OCI-LY7 (cell line): ENCODE data around the gene BCL10. TPM values are rescaled to one million over a fixed set of nuclear protein-coding genes. Genes with fewer than 3 reads are reported as not detected.

ENCODE experiments used
- BruUV-seq: library from RNA; stranded (reverse); fragments of 400-500 nt; replicated peaks from 2 replicates; lab custom pipeline; 2021; lab: Mats Ljungman, UMichigan
- CTCF ChIA-PET: fragments of 300-600 bp; sonication (Branson Sonifier 250); formaldehyde crosslinking; loops from one replicate; lab custom pipeline; 2022; ENCODE audit warnings: antibody characterized with exemption; ENCODE audit not compliant: unreplicated experiment; lab: Charles Lee
- POLR2A ChIA-PET: fragments of 300-600 bp; sonication (Branson Sonifier 250); formaldehyde crosslinking; loops from one replicate; lab custom pipeline; 2022; ENCODE audit warnings: antibody characterized with exemption; lab: Charles Lee
- DNase-seq: peaks from one replicate; pipeline ENCODE4 v3.0.0-alpha.2; 2015; ENCODE audit warnings: low spot score
- H2AFZ ChIP-seq: fragments of 200-600 bp; sonication (generic), shearing (Covaris generic); 2 replicates; pipeline ENCODE4 v1.6.1; 2014; ENCODE audit warnings: mild to moderate bottlenecking, antibody characterized with exemption, low read length, moderate library complexity
- H3K27ac ChIP-seq: fragments of 200-600 bp; sonication (generic); 2 replicates; pipeline ENCODE4 v1.5.1; 2014; ENCODE audit warnings: mixed run types, low read depth, mild to moderate bottlenecking, moderate library complexity, low read length, inconsistent platforms; ENCODE audit not compliant: poor library complexity, severe bottlenecking
- H3K36me3 ChIP-seq: fragments of 200-600 bp; sonication (generic); 2 replicates; pipeline ENCODE4 v1.6.1; 2014; ENCODE audit warnings: mild to moderate bottlenecking, antibody characterized with exemption, low read length, moderate library complexity, mixed read lengths; ENCODE audit not compliant: insufficient read depth
- H3K4me1 ChIP-seq: fragments of 200-600 bp; sonication (generic); 2 replicates; pipeline ENCODE4 v1.5.1; 2014; ENCODE audit warnings: mild to moderate bottlenecking, low read length; ENCODE audit not compliant: insufficient read depth, poor library complexity, severe bottlenecking
- H3K4me2 ChIP-seq: fragments of 200-600 bp; sonication (generic); 2 replicates; pipeline ENCODE4 v1.6.1; 2014; ENCODE audit warnings: mild to moderate bottlenecking, low read length
- H3K4me3 ChIP-seq: fragments of 200-600 bp; sonication (generic); 2 replicates; pipeline ENCODE4 v1.5.1; 2014; ENCODE audit warnings: mild to moderate bottlenecking, low read depth, low read length; ENCODE audit not compliant: poor library complexity, severe bottlenecking
- H3K79me2 ChIP-seq: fragments of 200-600 bp; sonication (generic); 2 replicates; pipeline ENCODE4 v1.6.1; 2016; ENCODE audit warnings: low read depth, mild to moderate bottlenecking, low read length, moderate library complexity, mixed read lengths; ENCODE audit not compliant: insufficient read depth
- H3K9me2 ChIP-seq: fragments of 200-600 bp; sonication (generic); 2 replicates; pipeline ENCODE4 v1.6.1; 2016; ENCODE audit warnings: mild to moderate bottlenecking, low read length, mixed read lengths; ENCODE audit not compliant: insufficient read depth
- H3K9me3 ChIP-seq: fragments of 200-600 bp; sonication (generic); 2 replicates; pipeline ENCODE4 v1.6.1; 2014; ENCODE audit warnings: mild to moderate bottlenecking, mixed run types, low read length, mixed read lengths
- H4K20me1 ChIP-seq: fragments of 200-600 bp; sonication (generic); 2 replicates; pipeline ENCODE4 v1.6.1; 2014; ENCODE audit warnings: mild to moderate bottlenecking, antibody characterized with exemption, low read length, moderate library complexity, mixed read lengths; ENCODE audit not compliant: insufficient read depth
- CTCF ChIP-seq: fragments of 200-600 bp; sonication (generic); conservative IDR thresholded peaks from 2 replicates; pipeline ENCODE4 v1.5.1; 2014; ENCODE audit warnings: mild to moderate bottlenecking, antibody characterized with exemption, low read length, moderate library complexity, mixed read lengths
- EZH2phosphoT487 ChIP-seq: fragments of 200-600 bp; sonication (generic); IDR thresholded peaks from 2 replicates; pipeline ENCODE4 v1.6.1; 2018; ENCODE audit warnings: low read depth, borderline replicate concordance, mild to moderate bottlenecking, mixed run types, antibody characterized with exemption, low read length, moderate library complexity, mixed read lengths
- intact Hi-C: fragments of 100-400 bp; cut with micrococcal nuclease; formaldehyde crosslinking; loops from one replicate; pipeline ENCODE4 v1.10.0; 2022; ENCODE audit not compliant: unreplicated experiment
- total RNA-seq, 2 experiments: library from RNA; depleted of rRNA in 1 of 2; stranded (reverse); fragments of >200 nt in 1 of 2; shearing (Covaris generic) in 1 of 2; gene quantifications; 2 replicates each; pipeline ENCODE4 v1.2.3, GENCODE V29; 2014 to 2022

Gene BCL10
- total RNA-seq, 2 experiments from 2014 or later: 17.4 to 29.0 TPM

- H4K20me1 ChIP-seq: no peaks in the 10 kb centered on the region
- no peak overlapping the region for H2AFZ ChIP-seq
- POLR2A ChIA-PET: interaction anchor here (0.6 to 1.2 kb wide), 3 partner anchors 12 to 303 kb away, joined by 3 to 4 read pairs (median 3); no protein-coding TSS in a partner anchor
- H3K27ac ChIP-seq: no peak overlapping the region
- H3K9me3 ChIP-seq: no peaks in the 10 kb centered on the region
- H3K4me2 ChIP-seq: no peak overlapping the region
- H3K9me2 ChIP-seq: no peaks in the 10 kb centered on the region
- H3K4me1 ChIP-seq: no peaks in the 10 kb centered on the region
- CTCF ChIA-PET: no interaction called here
- no TSS peak for BruUV-seq
- no peaks in the 10 kb centered on the region for H3K79me2 ChIP-seq
- H3K4me3 ChIP-seq: no peak overlapping the region
- TF ChIP-seq EZH2phosphoT487 (no peak), CTCF (no peak)
- no peak for DNase-seq
- intact Hi-C loops: no loop called here
- H3K36me3 ChIP-seq: no peaks in the 10 kb centered on the region
Measured at GRCh38 chr1:85243372-85243771, 33.1 kb downstream of the BCL10 start.

GRCh38 chr1:85240643-85241042 lies 35.8 kb downstream of the BCL10 start:
- DNase-seq: no peak
- intact Hi-C loops: no loop called here
- Histone ChIP-seq H3K9me3 (no peaks in the 10 kb centered on the region), H4K20me1 (no peaks in the 10 kb centered on the region), H3K9me2 (no peaks in the 10 kb centered on the region), H2AFZ (peak overlapping the region; percentile 55), H3K79me2 (no peaks in the 10 kb centered on the region), H3K36me3 (no peaks in the 10 kb centered on the region), H3K27ac (no peak overlapping the region), H3K4me3 (no peak overlapping the region), H3K4me2 (no peak overlapping the region), H3K4me1 (no peaks in the 10 kb centered on the region)
- ChIA-PET POLR2A (no interaction called here), CTCF (interaction anchor here (1.2 kb wide), 1 partner anchor 19 kb away, joined by 3 read pairs; the partner anchor contains the start of gene C1orf52)
- no TSS peak for BruUV-seq
- no peak for TF ChIP-seq EZH2phosphoT487
- no peak for TF ChIP-seq CTCF

GRCh38 chr1:85240174-85240601 lies 36.2 kb downstream of the BCL10 start:
- no peaks in the 10 kb centered on the region for H3K4me1 ChIP-seq
- H4K20me1 ChIP-seq: no peaks in the 10 kb centered on the region
- no peaks in the 10 kb centered on the region for H3K36me3 ChIP-seq
- H2AFZ ChIP-seq: peak overlapping the region; percentile 55; the same call in 1 of the 2 replicates
- peak; percentile 9 for DNase-seq
- no peak overlapping the region for H3K4me2 ChIP-seq
- TF ChIP-seq EZH2phosphoT487 (no peak), CTCF (peak; percentile 51)
- no peak overlapping the region for H3K4me3 ChIP-seq
- H3K27ac ChIP-seq: no peak overlapping the region
- intact Hi-C loops: no loop called here
- ChIA-PET CTCF (interaction anchor here (1.2 kb wide), 1 partner anchor 20 kb away, joined by 3 read pairs; the partner anchor contains the start of gene C1orf52), POLR2A (interaction anchor here (1.1 kb wide), 1 partner anchor 312 kb away, joined by 3 read pairs; no protein-coding TSS in a partner anchor)
- no peaks in the 10 kb centered on the region for H3K79me2 ChIP-seq
- H3K9me3 ChIP-seq: no peaks in the 10 kb centered on the region
- H3K9me2 ChIP-seq: no peaks in the 10 kb centered on the region
- BruUV-seq: no TSS peak
